Embryonic facial prominence (tissue), 1 donor: ENCODE measurements around the gene FLT3.
"Not testable (repeated sequence)": the region's sequence is repeated elsewhere in the genome, so short reads cannot be mapped to it uniquely, and the experiment has no call there.

Experiments used
- DNase-seq: peaks from one replicate; pipeline ENCODE4 v3.0.0-alpha.2; 2016; ENCODE audit errors: extremely low spot score

FLT3 gene

GRCh38 chr13:28099396-28100149, 803 bp downstream of the FLT3 start:
- no peak for DNase-seq

- DNase-seq, result no peak
These were observed 2.9 kb downstream of the FLT3 start for GRCh38 chr13:28097503-28097902.

GRCh38 chr13:28094306-28094705, 6.1 kb downstream of the FLT3 start:
- no peak for DNase-seq

- no peak for DNase-seq
These were observed 6.5 kb downstream of the FLT3 start for GRCh38 chr13:28093881-28094280.

- no peak for DNase-seq
These were observed 7.9 kb downstream of the FLT3 start for GRCh38 chr13:28092431-28092830.

- DNase-seq, result no peak
These were observed 11.3 kb downstream of the FLT3 start for GRCh38 chr13:28089065-28089464.

GRCh38 chr13:28077820-28078219, 22.6 kb downstream of the FLT3 start:
- not testable (repeated sequence) for DNase-seq

- no peak for DNase-seq
These were observed 23.1 kb downstream of the FLT3 start for GRCh38 chr13:28077231-28077630.

GRCh38 chr13:28071424-28071823, 29.0 kb downstream of the FLT3 start:
- DNase-seq, result no peak

GRCh38 chr13:28067491-28067890, 32.9 kb downstream of the FLT3 start:
- DNase-seq, result no peak

GRCh38 chr13:28058866-28059613, 41.3 kb downstream of the FLT3 start:
- DNase-seq, result no peak

GRCh38 chr13:28056970-28057712, 43.2 kb downstream of the FLT3 start:
- no peak for DNase-seq

- DNase-seq, result no peak
These were observed 44.0 kb downstream of the FLT3 start for GRCh38 chr13:28056426-28056825.

- no peak for DNase-seq
These were observed 45.0 kb downstream of the FLT3 start for GRCh38 chr13:28055357-28055756.

- no peak for DNase-seq
These were observed 47.4 kb downstream of the FLT3 start for GRCh38 chr13:28052945-28053344.

- no peak for DNase-seq
These were observed 50.2 kb downstream of the FLT3 start for GRCh38 chr13:28049880-28050875.

GRCh38 chr13:28049215-28049614, 51.2 kb downstream of the FLT3 start:
- no peak for DNase-seq

GRCh38 chr13:28048768-28049167, 51.6 kb downstream of the FLT3 start:
- no peak for DNase-seq

GRCh38 chr13:28047757-28048388, 52.5 kb downstream of the FLT3 start:
- no peak for DNase-seq

- no peak for DNase-seq
These were observed 53.4 kb downstream of the FLT3 start for GRCh38 chr13:28046981-28047380.

- no peak for DNase-seq
These were observed 54.5 kb downstream of the FLT3 start for GRCh38 chr13:28045861-28046260.
